GM21515 (cell line): ENCODE results near the gene NSUN6.
"Not testable (repeated sequence)": the region's sequence is repeated elsewhere in the genome, so short reads cannot be mapped to it uniquely, and the experiment has no call there.

Source experiments
- ATAC-seq: cut with Tn5 transposase; IDR thresholded peaks from one replicate; pipeline ENCODE4 v1.9.1; 2021; ENCODE audit not compliant: unreplicated experiment

NSUN6 gene

GRCh38 chr10:18611168-18611567 lies 40.2 kb downstream of the NSUN6 start:
- no peak for ATAC-seq

GRCh38 chr10:18610517-18610916 lies 40.9 kb downstream of the NSUN6 start:
- ATAC-seq, result no peak

- no peak for ATAC-seq
These were observed 42.8 kb downstream of the NSUN6 start for GRCh38 chr10:18608596-18608995.

GRCh38 chr10:18607503-18608378 lies 43.6 kb downstream of the NSUN6 start:
- ATAC-seq, result no peak

GRCh38 chr10:18606051-18606695 lies 45.2 kb downstream of the NSUN6 start:
- ATAC-seq, result no peak

GRCh38 chr10:18601321-18601720 lies 50.1 kb downstream of the NSUN6 start:
- no peak for ATAC-seq

- ATAC-seq, result no peak
These were observed 52.0 kb downstream of the NSUN6 start for GRCh38 chr10:18599392-18599791.

GRCh38 chr10:18594574-18595156 lies 56.7 kb downstream of the NSUN6 start:
- ATAC-seq, result no peak

GRCh38 chr10:18591141-18591540 lies 60.2 kb downstream of the NSUN6 start:
- not testable (repeated sequence) for ATAC-seq

GRCh38 chr10:18586637-18587036 lies 64.8 kb downstream of the NSUN6 start:
- ATAC-seq, result not testable (repeated sequence)

- no peak for ATAC-seq
These were observed 67.7 kb downstream of the NSUN6 start for GRCh38 chr10:18583575-18584270.

GRCh38 chr10:18582803-18583202 lies 68.6 kb downstream of the NSUN6 start:
- ATAC-seq, result no peak

- ATAC-seq, result no peak
These were observed 73.3 kb downstream of the NSUN6 start for GRCh38 chr10:18577823-18578685.

- ATAC-seq, result no peak
These were observed 74.8 kb downstream of the NSUN6 start for GRCh38 chr10:18576586-18576985.

GRCh38 chr10:18572959-18573561 lies 78.3 kb downstream of the NSUN6 start:
- ATAC-seq, result no peak

GRCh38 chr10:18571780-18572179 lies 79.6 kb downstream of the NSUN6 start:
- ATAC-seq, result no peak

GRCh38 chr10:18571076-18571475 lies 80.3 kb downstream of the NSUN6 start:
- no peak for ATAC-seq

GRCh38 chr10:18570386-18570785 lies 81.0 kb downstream of the NSUN6 start:
- not testable (repeated sequence) for ATAC-seq

GRCh38 chr10:18567343-18567856 lies 84.0 kb downstream of the NSUN6 start:
- ATAC-seq, result no peak

GRCh38 chr10:18566177-18566576 lies 85.2 kb downstream of the NSUN6 start:
- ATAC-seq, result no peak
